GM19468 (cell line): Measurements from ENCODE around the gene ERBB4.

ENCODE experiments used
- ATAC-seq: cut with Tn5 transposase; IDR thresholded peaks from one replicate; pipeline ENCODE4 v1.9.1; 2021; ENCODE audit warnings: mild to moderate bottlenecking, moderate library complexity, moderate number of reproducible peaks; ENCODE audit not compliant: unreplicated experiment; ENCODE audit errors: extremely low read depth

The ERBB4 gene

DNA sequence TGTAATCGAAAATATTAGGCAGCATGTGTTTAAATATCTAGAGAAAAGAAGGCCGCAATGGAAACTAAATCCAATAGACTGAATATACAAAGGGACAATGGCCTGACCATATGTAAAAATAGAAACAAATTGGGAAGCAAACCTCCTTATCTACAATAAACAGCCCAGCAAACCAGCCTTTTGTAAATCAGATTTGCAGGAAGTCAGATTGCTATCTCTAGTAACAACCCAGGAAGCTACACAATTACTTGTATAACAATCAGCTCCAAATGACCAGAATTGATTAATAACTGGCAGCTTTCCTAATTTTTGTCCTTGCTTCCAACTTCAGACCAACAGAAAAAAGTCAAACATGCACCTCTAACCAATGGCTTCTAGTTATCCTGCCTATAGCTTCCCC is 1122.2 kb downstream of the ERBB4 start:
- no peak for ATAC-seq

DNA sequence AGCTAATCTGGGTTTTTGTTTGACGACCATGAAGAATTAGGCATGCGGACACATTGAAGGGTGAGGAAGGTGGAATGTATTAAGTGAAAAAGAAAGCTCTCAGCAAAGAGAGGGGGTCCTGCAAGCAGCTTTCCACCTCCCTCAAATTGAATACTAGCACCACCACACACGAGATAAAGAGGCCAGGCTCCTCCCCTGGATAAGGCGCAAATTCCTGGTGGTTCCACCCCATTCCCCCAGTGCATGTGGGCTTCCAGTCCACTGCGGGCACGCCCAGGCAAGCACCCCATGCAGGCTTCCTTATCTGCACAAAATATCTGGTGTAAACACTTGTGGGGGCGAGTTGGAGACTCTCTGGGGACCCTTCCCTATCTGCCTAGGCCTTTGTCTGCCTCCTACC is 1124.9 kb downstream of the ERBB4 start:
- no peak for ATAC-seq

DNA sequence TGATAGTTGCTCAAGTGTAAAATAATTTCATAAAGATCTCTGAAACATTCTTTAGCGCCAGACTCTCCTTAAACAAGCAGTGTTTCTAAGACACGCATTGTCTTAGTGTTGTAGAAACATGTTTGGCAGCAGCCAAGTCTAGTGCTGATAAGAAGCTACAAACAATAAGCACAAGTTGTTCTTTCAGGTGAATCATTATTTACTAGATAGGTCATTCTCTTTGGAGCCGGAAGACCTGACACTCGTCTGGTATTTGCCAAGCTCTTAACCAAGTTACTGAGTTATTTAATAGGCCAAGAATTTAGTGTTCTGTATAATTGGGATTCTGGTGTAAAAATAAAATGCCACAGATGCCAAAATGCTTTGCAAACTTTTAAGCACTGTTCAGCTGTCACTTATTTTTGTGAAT is 1130.1 kb downstream of the ERBB4 start:
- ATAC-seq: no peak

DNA sequence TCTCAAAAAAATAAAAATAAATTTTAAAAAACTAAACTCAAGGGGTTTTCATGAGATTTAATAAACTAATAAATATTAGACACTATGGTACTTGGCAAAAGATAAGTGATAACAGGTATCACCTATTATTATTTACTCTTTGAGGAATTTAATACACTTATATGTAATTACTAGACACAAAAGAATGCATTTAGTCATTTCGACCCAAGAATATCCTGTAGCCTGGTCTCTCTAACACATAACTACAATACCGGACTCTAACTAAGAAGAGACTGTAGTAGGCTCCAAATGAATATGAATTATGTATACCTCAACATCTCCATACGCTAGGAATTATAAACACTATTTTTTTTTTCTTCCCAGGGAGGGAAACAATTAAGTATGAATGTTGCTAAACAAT is 1131.5 kb downstream of the ERBB4 start:
- no peak for ATAC-seq

DNA sequence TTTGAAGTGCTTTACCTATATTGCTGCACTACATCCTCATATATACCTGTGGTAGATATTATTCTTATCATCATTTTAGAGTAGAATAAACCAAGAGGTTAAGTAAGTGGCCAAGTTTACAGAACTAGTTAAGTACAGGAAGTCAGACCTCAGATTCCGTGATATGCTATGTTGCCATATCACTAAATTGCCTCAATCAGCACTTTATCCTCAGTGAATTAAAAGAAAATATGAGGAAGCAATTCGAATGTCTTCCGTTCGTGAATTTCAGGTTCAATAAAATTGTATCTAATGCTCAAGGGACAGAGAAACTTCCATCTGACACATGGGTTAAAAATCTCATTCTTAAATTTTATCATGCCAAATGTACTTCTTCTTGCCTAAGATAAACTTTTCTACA is 1133.6 kb downstream of the ERBB4 start:
- ATAC-seq: no peak

DNA sequence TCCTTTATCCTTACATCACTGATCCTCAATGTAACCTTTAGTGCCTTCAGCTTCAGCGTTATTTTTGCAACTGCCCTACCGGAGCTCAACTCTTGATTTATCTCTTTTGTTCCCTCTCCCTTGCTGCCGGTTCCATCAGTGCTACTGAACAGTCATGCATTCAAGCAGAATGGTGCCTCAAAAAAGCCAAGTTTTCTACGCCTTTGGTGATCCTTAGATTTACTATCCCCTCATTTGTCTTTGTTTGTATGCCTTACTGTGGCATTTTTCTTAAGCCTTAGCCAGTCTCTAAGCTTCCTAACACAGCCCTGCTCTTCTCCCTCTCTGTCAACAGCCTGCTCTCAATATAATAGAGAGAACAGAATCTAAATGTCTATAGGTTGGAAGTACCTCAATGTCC is 1134.5 kb downstream of the ERBB4 start:
- no peak for ATAC-seq

DNA sequence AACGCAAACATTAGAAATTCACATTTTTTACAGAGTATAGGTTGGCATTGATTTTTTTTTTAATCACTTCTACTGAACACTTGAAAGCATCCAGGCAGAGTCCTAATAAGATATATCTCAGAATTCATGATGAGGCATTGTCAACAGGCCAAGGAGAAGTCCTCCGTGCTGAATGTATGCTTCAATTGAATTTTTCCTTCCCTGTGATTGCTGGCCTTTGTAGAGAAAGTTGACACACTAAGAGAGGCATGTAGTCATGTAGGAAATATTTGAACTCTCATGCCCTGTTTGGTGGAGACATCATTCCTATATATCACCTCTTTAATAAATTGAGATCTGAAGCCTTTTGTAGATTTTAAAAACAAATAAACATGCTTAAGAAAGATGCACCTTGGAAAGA is 1137.3 kb downstream of the ERBB4 start:
- no peak for ATAC-seq

DNA sequence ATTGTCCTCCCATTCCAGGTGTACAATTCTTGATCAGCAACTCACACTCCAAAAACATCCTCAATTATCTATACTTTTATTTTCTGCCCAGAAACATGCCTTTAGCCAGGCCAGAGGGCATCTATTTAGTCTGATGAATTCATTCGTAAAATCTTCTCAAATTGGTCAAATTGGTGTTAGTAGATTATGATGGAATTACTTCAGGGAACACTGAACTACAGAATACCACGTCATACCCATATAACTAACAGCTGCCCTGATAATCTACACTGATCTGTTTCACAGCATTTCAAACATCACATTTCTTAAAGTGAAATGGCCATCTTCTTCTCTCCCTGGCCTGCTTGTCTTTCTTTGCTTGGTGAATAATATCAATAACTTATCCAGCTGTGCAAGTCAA is 1140.8 kb downstream of the ERBB4 start:
- no peak for ATAC-seq

DNA sequence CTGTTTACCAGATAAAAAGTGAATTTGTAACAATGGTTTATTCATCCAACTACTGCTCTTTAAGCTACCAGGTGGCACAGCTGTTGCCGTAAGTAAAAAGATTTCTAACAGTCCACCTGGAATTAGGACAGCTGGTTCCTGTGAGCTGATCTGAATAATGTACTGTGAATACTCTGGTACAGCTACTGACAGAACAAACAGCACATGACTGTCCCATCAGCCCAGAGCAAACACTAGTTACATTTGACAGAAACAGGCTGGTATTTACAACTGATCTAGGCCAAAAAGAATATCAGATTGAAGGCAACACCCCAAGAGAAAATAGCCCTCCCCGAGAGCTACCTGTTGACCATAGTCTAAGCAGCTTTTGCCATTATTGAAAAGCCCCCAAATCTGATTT is 1141.8 kb downstream of the ERBB4 start:
- ATAC-seq: no peak

DNA sequence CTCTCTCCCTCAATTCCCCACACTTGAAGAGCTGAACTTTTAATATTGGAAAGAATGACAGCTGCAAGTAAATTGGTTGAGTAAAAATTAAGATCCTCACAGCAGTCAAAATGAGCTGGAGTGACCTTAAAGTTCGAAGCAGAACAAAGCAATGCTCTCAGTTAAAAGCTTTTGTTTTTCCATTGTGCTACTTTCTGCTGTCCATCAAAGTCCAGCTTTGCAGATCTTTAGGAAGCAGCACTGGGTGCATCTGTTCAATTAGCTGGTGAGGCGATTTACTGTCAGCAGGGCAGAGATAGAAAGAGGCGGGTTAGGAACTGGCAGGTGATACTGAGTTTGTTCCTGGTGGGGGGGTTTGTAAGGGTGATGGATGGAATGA is 1147.4 kb downstream of the ERBB4 start:
- ATAC-seq: no peak

DNA sequence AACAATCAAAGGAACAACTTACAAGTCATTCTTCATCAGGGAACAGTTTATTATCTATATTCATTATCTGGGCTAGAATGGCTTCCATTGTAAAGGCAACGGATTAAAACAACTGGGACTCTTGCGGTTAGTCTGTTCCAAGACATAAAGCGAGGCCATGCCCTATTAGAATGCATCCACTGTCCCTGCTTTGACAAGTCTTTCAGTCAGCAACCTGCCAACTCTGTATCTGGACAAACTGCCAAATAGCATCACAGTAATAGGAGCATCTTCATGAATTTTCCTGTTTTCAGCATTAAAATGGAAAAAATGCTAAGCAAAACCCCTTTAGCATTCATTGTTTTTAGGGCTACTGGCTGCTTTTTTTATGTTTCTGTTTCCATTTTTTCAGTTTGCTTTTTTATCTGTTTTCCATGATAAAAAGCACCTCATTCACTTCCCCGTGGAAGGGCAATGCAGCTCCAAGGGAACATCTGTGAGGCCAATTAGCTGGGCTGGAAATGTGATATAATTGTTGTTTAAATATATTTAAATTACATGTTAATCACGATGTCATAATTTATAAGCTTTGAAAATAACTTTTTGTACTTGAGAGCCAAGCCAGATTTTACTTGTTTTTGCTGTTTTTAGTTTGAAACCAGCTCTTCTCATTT is 1147.9 kb downstream of the ERBB4 start:
- no peak for ATAC-seq

DNA sequence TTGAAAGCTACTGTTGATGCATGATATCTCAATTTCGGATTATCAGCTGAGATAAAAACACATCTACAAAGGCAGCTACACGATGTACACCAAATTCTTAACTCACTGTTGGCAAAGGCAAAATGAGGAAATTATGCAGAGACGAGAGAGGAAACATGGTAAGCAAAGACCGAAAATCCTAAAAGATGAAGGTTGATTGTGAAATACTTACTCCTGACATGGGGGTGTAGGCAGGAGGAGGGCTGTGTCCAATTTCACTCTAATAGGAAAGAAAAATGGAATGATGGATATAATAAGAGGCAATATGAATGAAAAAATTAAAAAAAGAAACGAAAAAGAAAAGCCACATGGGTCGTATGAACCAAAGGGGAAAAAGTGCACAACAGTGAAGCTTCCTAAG is 1150.9 kb downstream of the ERBB4 start:
- no peak for ATAC-seq

DNA sequence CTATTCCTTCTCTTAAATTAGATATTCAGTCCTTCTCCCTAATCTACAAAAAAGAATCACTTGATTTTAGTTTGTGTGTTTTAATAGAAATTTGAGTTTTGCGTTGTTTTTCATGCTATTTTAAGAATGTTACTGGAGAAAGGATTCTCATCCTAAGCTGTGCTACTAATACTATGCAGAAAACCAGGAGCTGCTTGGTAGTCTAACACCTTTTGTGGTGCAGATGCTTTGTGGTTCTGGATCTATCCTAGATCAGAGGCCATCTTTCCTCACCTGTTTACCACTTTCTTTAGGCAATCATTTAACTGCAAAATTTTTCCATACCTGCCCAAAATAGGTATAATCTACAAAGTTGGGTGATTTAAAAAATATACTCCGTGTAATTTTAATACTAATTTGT is 1158.6 kb downstream of the ERBB4 start:
- no peak for ATAC-seq

DNA sequence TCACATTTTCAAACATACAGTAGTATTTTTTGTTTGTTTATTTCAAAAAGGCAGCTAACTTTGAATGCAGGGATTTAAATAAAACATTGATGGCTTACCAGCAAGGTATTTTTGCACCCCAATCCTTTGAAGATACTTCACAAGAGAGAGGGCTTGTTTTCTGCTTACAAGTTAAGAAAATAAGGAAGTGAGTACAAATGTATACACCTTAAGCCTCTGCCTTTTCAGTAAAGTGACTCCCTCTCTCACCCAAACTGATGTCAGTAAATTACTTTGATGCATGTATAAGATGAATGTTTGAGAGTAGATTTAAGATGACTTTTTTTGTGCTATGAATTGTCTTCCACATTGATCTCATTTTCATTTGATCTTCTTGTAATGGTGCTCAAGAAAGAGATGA is 1162.2 kb downstream of the ERBB4 start:
- no peak for ATAC-seq

DNA sequence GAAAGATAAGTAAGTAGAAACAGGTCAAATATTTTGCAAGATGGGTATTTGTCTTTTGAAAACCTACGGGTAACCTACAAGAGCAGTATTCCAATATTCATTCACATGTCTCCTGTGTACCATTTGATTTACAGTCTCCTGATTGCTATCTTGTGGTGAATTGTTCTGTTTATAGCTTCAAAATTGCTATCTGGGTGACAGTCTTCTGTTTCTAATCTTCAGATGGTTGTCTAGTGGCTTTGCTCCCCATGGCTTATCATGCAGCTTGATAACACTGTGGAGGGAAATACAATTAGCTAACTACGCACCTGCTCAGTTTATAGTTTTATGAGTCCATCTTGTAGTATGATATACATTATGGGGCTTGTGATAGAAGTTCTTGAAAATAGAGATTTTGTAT is 1165.4 kb downstream of the ERBB4 start:
- ATAC-seq: no peak

DNA sequence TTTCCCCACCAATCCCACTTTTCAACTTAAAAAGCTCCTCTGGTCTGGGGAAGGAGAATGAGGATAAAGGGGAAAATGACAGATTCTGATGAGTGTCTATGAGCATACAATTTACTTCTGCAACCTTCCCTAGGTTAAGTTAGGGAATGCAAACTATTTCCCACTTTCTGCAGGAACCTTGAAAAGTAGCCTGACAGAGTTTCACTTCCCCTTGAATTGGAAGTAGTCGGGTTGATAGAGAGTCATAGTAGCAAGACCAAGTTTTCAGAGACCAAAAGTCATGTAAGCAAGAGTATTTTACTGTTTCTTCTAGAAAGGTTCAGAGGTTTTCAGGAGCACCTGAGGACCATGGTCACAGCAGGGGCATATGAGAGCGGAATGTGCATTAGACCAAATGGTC is 1167.1 kb downstream of the ERBB4 start:
- no peak for ATAC-seq

DNA sequence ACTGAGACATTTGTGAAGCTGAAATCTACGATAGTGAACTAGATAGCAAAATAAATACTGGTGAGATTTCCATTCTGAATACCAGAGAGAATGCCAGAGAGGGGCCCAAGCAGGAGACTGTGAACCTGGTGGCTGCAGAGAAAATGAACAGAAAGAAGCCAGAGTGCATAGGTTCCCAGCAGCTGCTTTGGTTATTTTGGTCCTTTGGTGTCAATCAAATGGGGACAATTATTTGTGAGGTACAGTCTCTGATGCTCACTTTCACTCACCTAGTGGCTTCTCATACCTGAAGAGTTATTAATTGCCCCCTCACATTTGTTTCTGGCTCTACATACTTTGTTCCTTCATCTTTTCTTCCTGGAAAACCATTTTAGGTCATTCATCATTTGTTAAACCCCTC is 1170.1 kb downstream of the ERBB4 start:
- ATAC-seq: no peak

DNA sequence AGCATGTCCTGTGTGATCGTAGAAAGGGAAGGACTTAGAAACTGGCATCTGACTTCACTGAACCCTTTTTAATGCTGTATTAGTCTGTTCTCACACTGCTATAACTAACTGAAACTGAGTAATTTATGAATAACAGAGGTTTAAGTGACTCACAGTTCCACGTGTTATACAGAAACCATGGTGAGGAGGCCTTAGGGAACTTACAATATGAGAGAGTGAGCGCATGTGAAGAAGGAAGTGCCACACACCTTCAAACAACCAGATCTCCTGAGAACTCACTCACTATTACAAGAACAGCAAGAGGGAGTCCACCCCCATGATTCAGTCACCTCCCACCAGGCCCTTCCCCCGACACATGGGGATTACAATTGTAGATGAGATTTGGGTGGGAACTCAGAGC is 1170.9 kb downstream of the ERBB4 start:
- ATAC-seq: peak; percentile 66

DNA sequence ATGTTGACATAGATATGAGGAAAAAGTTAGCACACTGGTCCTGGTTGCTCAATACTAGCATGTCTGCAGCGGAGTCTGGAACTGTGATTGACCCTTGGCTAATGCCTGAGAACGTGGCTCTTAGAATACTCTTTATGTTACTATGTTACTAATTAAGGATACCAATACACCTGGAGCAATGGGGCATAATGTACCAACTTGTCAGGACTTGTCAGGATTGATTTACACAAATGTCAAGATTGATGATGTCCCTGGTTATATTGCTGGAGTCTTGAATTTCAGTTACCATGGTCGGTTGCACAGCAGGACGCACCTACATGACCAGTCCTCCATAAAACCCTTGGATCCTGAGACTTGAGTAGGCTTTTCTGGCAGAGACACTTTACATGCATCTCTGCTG is 1171.3 kb downstream of the ERBB4 start:
- no peak for ATAC-seq

DNA sequence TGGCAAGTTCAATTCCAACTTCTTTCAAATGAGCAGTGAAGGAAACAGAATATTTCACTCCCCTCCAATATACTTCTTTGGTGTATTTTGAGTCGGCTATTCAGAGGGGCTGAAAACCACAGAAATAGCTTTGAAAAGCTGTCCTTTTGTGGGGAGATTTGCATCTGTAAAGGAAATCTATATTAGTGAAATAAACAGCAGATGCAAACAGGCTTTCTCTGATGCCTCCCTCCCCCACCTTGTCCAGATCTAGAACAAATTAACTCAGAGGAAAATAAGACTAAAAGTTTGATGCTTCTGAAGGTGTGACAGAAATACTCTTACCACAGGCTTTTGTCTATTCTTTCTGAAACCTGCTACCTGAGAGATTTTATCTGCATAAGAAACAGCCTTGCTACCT is 1173.7 kb downstream of the ERBB4 start:
- ATAC-seq: no peak

DNA sequence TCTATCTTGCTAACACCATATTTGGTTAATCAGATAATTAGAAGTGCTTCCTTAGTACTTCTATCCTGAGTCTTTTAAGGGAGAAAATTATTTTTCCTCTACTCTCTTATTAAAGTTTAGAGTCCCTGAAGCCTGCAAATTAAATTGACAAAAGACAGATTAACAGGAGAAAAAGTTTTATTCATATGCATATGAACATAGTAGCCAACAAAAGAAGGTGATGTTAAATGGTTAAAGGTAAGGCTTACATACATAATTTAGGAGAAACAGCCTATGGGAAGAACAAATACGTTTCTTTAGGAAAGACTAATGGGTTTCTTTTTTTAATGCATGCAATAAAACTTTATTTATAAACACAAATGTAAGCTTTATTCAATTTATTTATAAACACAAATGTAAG is 1177.2 kb downstream of the ERBB4 start:
- ATAC-seq: no peak

DNA sequence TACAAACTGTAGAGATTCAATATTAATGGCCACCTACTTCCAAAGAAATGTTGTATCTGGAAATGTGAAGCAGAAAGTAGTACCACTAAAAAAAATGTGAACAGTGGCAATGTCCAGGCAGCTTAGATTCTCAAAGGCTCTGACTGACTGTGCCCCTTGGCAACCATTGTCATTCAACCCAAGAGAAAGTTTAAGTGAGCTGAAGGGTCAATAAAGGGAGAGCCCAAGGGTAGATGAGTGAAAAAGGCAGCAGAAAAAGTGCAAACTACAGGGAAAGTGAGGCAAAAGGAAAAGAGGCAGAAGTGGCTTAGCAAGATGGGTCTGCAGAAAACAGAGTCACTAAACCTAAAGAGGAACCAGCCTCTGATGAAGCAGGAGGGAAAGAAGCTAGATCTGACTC is 1179.3 kb downstream of the ERBB4 start:
- ATAC-seq: no peak

DNA sequence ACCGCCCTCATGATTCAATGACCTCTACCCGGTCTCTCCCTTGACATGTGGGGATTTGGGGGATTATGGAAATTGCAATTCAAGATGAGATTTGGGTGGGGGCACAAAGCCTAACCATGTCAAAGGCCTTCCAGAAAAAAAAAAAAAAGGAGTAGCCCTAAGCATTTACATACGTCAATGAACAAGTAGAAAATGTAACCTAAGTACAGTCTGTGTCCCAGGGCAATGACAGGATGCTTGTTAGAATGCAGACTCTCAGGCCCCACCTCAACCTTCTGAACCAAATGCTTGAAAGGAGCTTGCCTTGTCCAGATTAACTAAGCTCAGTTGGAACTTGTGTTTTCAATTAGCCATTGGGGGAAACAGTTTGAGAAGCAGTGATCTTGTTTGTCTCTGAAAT is 1180.1 kb downstream of the ERBB4 start:
- ATAC-seq: no peak
